CD4-positive, alpha-beta T cell (primary cell): Measurements from ENCODE around the gene ANKRD28. TPM values are rescaled to one million over a fixed set of nuclear protein-coding genes. Genes with fewer than 3 reads are reported as not detected.

Experiments
- ATAC-seq: fragments of 200-7000 bp; cut with Tn5 transposase; one replicate; pipeline ENCODE4 v1.10.0; 2022; ENCODE audit warnings: mild to moderate bottlenecking; ENCODE audit not compliant: poor library complexity
- CTCF ChIA-PET: fragments of 350-600 bp; sonication (Branson Sonifier 250); formaldehyde crosslinking; loops from one replicate; lab custom pipeline; 2021; ENCODE audit warnings: antibody characterized with exemption, inconsistent platforms; lab: Charles Lee
- POLR2A ChIA-PET: fragments of 350-600 bp; sonication (Branson Sonifier 250); formaldehyde crosslinking; loops from one replicate; lab custom pipeline; 2021; ENCODE audit warnings: antibody characterized with exemption, inconsistent platforms; lab: Charles Lee
- DNase-seq, 14 experiments: peaks; one replicate each; pipeline ENCODE4 v3.0.0-alpha.2; 2013 to 2020; ENCODE audit warnings: mixed read lengths in 2 of 14
- H3K27ac ChIP-seq, 2 donors: one replicate each; pipeline versions ENCODE4 v1.5.1 to v1.7.0; 2013; ENCODE audit warnings: low read length in 2 of 2, low read depth in 1 of 2, mild to moderate bottlenecking in 1 of 2
- H3K27me3 ChIP-seq, 2 experiments: 1 replicate in 1 of 2; 2 replicates in 1 of 2; pipeline versions ENCODE4 v1.6.1 to v1.7.0; 2013; ENCODE audit warnings: low read length in 2 of 2, control low read depth in 1 of 2, mild to moderate bottlenecking in 1 of 2, moderate library complexity in 1 of 2; ENCODE audit not compliant: insufficient read depth in 2 of 2, control insufficient read depth in 1 of 2
- H3K36me3 ChIP-seq: one replicate; pipeline ENCODE4 v1.6.1; 2013; ENCODE audit warnings: low read length, control low read depth; ENCODE audit not compliant: insufficient read depth
- H3K4me1 ChIP-seq: one replicate; pipeline ENCODE4 v1.6.1; 2013; ENCODE audit warnings: low read length, control low read depth; ENCODE audit not compliant: insufficient read depth
- H3K4me3 ChIP-seq: one replicate; pipeline ENCODE4 v1.5.1; 2013; ENCODE audit warnings: mild to moderate bottlenecking, low read length, moderate library complexity
- H3K9me3 ChIP-seq, 2 experiments: 1 replicate in 1 of 2; 2 replicates in 1 of 2; pipeline versions ENCODE4 v1.6.1 to v1.7.0; 2013; ENCODE audit warnings: low read length in 2 of 2, mild to moderate bottlenecking in 2 of 2, control low read depth in 1 of 2, moderate library complexity in 1 of 2; ENCODE audit not compliant: control insufficient read depth in 1 of 2, insufficient read depth in 1 of 2
- H3K27ac Mint-ChIP-seq: one replicate; pipeline ENCODE4 v1.8.0; 2020; ENCODE audit warnings: mixed read lengths
- H3K27me3 Mint-ChIP-seq: one replicate; pipeline ENCODE4 v1.8.0; 2021; ENCODE audit warnings: mixed read lengths
- H3K36me3 Mint-ChIP-seq: one replicate; pipeline ENCODE4 v1.8.0; 2021; ENCODE audit warnings: low read depth, mixed read lengths
- H3K4me1 Mint-ChIP-seq: one replicate; pipeline ENCODE4 v1.8.0; 2021; ENCODE audit warnings: low read depth, mixed read lengths
- H3K4me3 Mint-ChIP-seq: one replicate; pipeline ENCODE4 v1.8.0; 2020; ENCODE audit warnings: mild to moderate bottlenecking, mixed read lengths
- H3K9me3 Mint-ChIP-seq: one replicate; pipeline ENCODE4 v1.8.0; 2020; ENCODE audit warnings: mixed read lengths
- CTCF ChIP-seq: fragments of 200-600 bp; IDR thresholded peaks from one replicate; pipeline ENCODE4 v1.8.0; 2022; ENCODE audit warnings: antibody characterized with exemption, mild to moderate bottlenecking
- intact Hi-C, 2 experiments: fragments of 100-400 bp; cut with DNase I in 1 of 2; cut with micrococcal nuclease in 1 of 2; formaldehyde crosslinking; loops; one replicate each; pipeline versions ENCODE4 v1.15.1 to v1.9.0; 2023 to 2025; cut with DNase I, micrococcal nuclease
- total RNA-seq, 174 experiments: library from RNA in 2 of 174; stranded (reverse) in 2 of 174; gene quantifications; one replicate each; pipeline ENCODE4 v1.2.3 and lab custom pipeline; 2021 to 2026

ANKRD28 gene
- total RNA-seq, 2 experiments from 2014 or later = 36.6 to 43.1 TPM

GRCh38 chr3:15794303-15794771 is 3.4 kb downstream of the ANKRD28 start:
- intact Hi-C loops = no loop called here

DNA sequence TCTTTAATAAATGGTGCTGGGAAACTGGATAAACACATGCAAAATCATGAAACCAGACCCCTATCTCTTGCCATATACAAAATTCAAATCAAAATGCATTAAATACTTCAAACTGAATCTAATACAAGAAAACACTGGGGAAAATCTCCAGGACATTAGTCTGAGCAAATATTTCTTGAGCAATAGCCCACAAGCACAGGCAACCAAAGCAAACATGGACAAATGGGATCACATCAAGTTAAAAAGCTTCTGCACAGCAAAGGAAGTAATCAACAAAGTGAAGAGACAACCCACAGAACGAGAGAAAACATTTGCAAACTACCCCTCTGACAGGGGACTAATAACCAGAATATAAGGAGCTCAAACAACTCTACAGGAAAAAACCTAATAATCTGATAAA is 6.3 kb downstream of the ANKRD28 start:
- Histone ChIP-seq H3K27ac (no peak overlapping the region), H3K4me1 (peaks cover 5% of the 10 kb centered on the region), H3K27me3 (no peaks in the 10 kb centered on the region), H3K36me3 (peaks cover 8% of the 10 kb centered on the region), H3K9me3 (no peaks in the 10 kb centered on the region), H3K4me3 (no peak overlapping the region)
- TF ChIP-seq CTCF = no peak
- intact Hi-C loops = no loop called here
- CTCF ChIA-PET = no interaction called here
- Mint-ChIP-seq H3K27ac (no peak overlapping the region), H3K27me3 (no peaks in the 10 kb centered on the region), H3K4me3 (no peak overlapping the region), H3K4me1 (peaks cover 61% of the 10 kb centered on the region), H3K36me3 (peaks cover 50% of the 10 kb centered on the region), H3K9me3 (no peaks in the 10 kb centered on the region)
- POLR2A ChIA-PET = no interaction called here
- no peak for DNase-seq
- ATAC-seq = no peak

More at GRCh38 chr3:15794303-15794771, 3.4 kb downstream of the ANKRD28 start:
- Histone ChIP-seq H3K4me1 (peaks cover 8% of the 10 kb centered on the region), H3K4me3 (peak overlapping the region; percentile 48), H3K36me3 (peaks cover 8% of the 10 kb centered on the region), H3K27ac (peak overlapping the region in 1 of 2 donors; percentile 73), H3K27me3 (no peaks in the 10 kb centered on the region), H3K9me3 (no peaks in the 10 kb centered on the region)
- H3K27ac Mint-ChIP-seq = peak overlapping the region; percentile 80
- H3K9me3 Mint-ChIP-seq = no peaks in the 10 kb centered on the region
- POLR2A ChIA-PET = no interaction called here
- H3K36me3 Mint-ChIP-seq = peaks cover 47% of the 10 kb centered on the region
- ATAC-seq (no peak), DNase-seq (peak in 4 of 14 experiments; percentile 14 to 79 (median 70))
- TF ChIP-seq CTCF = no peak
- no peaks in the 10 kb centered on the region for H3K27me3 Mint-ChIP-seq
- peak overlapping the region; percentile 82 for H3K4me3 Mint-ChIP-seq
- peaks cover 78% of the 10 kb centered on the region for H3K4me1 Mint-ChIP-seq
- CTCF ChIA-PET = interaction anchor here (0.6 kb wide), 1 partner anchor 13 kb away, joined by 3 read pairs; no protein-coding TSS in a partner anchor

GRCh38 chr3:15787941-15788340 is 9.8 kb downstream of the ANKRD28 start:
- H3K9me3 ChIP-seq = no peaks in the 10 kb centered on the region
- peaks cover 4% of the 10 kb centered on the region for H3K36me3 ChIP-seq
- TF ChIP-seq CTCF = no peak
- no peaks in the 10 kb centered on the region for H3K4me1 ChIP-seq
- ATAC-seq = no peak
- Mint-ChIP-seq H3K27ac (no peak overlapping the region), H3K27me3 (no peaks in the 10 kb centered on the region), H3K36me3 (peaks cover 51% of the 10 kb centered on the region), H3K4me3 (no peak overlapping the region), H3K9me3 (no peaks in the 10 kb centered on the region), H3K4me1 (peaks cover 66% of the 10 kb centered on the region)
- H3K4me3 ChIP-seq = no peak overlapping the region
- no peaks in the 10 kb centered on the region for H3K27me3 ChIP-seq
- intact Hi-C loops = no loop called here
- no peak overlapping the region for H3K27ac ChIP-seq
- no peak for DNase-seq
- ChIA-PET POLR2A (interaction anchor here (0.6 kb wide), 1 partner anchor 143 kb away, joined by 4 read pairs; no protein-coding TSS in a partner anchor), CTCF (no interaction called here)
